Activated CD8-positive, alpha-beta memory T cell treated with anti-CD3 and anti-CD28 coated beads for 24 hours (primary cell): ENCODE data around the gene LRRC38.
"Not testable (repeated sequence)": the region's sequence is repeated elsewhere in the genome, so short reads cannot be mapped to it uniquely, and the experiment has no call there.

Experiments
- DNase-seq: peaks from one replicate; pipeline ENCODE4 v3.0.0-alpha.2; 2020

The LRRC38 gene

DNA sequence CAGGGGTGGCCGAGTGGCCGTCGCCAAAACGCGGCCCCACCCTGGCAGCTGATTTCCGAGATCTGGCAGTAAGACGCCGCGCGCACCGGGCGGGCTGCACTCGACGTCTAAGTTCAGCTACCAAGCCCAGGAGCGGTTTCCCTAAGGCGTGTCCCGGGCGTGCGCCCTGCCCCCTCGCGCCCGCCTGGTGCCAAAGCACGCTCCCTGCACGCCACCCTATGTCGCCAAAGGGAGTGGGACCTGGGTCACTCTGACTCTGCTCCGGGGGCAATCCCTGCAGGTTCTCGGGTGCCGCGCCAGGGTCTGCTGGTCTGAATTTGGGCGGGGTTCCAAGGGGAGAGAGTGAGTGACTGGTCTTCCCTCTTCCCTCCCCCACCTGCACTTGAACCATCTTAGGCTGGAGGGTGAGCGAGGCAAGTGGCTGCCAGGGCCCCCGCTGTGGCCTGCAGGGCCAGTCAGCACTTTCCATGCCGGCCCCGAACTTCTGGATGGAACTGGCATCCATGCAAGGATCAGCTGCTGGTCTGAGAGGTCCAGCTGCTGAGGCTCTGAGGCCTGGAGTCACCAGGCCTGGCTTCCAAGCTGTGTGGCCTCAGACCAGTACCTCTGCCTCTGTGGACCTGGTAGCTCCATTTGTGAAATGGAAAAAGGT is at the start of gene LRRC38:
TSS of gene LRRC38 (minus strand) at position 109 of the 652 bp plus-strand sequence. CDS start 410 bp downstream, outside the sequence.
- no peak for DNase-seq

DNA sequence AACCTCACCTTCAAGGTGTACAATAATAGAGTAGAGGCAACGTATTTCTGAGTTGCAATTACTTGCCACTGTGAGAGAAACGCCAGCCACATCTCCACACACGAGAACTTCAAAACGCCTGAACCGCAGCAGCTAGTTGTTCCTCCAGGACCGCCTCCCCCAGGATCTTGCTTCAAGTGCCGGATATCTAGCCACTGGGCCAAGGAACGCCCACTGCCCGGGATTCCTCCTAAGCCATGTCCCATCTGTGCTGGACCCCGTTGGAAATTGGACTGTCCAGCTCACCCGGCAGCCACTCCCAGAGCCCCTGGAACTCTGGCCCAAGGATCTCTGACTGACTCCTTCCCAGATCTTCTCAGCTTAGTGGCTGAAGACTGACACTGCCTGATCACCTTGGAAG is 49.2 kb upstream of the LRRC38 start:
- not testable (repeated sequence) for DNase-seq

DNA sequence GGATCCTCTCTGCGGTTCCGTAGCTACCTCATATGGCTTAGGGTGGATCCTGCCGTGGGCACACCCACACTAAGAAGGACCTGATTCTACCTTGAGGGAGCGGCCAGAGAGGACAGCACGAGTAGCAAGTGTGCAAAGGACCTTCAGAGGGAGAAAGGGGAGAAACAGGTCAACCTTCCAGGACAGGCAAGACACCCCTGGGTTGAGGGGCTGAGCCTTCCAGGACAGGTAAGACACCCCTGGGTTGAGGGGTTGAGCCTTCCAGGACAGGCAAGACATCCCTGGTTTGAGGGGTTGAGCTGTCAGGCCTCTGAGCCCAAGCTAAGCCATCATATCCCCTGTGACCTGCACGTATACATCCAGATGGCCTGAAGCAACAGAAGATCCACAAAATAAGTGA is 46.7 kb upstream of the LRRC38 start:
- DNase-seq, result no peak

GRCh38 chr1:13556224-13556764 is 42.5 kb upstream of the LRRC38 start:
- no peak for DNase-seq

GRCh38 chr1:13554798-13555197 is 41.0 kb upstream of the LRRC38 start:
- no peak for DNase-seq

- no peak for DNase-seq
These were observed 36.9 kb upstream of the LRRC38 start for GRCh38 chr1:13550663-13551062.

GRCh38 chr1:13549521-13549920 is 35.7 kb upstream of the LRRC38 start:
- no peak for DNase-seq

GRCh38 chr1:13549021-13549420 is 35.2 kb upstream of the LRRC38 start:
- no peak for DNase-seq

- DNase-seq, result no peak
These were observed 34.5 kb upstream of the LRRC38 start for GRCh38 chr1:13548281-13548680.

GRCh38 chr1:13546791-13547190 is 33.0 kb upstream of the LRRC38 start:
- DNase-seq, result no peak

- DNase-seq, result no peak
These were observed 30.4 kb upstream of the LRRC38 start for GRCh38 chr1:13544221-13544556.

- no peak for DNase-seq
These were observed 29.8 kb upstream of the LRRC38 start for GRCh38 chr1:13543451-13544220.

DNA sequence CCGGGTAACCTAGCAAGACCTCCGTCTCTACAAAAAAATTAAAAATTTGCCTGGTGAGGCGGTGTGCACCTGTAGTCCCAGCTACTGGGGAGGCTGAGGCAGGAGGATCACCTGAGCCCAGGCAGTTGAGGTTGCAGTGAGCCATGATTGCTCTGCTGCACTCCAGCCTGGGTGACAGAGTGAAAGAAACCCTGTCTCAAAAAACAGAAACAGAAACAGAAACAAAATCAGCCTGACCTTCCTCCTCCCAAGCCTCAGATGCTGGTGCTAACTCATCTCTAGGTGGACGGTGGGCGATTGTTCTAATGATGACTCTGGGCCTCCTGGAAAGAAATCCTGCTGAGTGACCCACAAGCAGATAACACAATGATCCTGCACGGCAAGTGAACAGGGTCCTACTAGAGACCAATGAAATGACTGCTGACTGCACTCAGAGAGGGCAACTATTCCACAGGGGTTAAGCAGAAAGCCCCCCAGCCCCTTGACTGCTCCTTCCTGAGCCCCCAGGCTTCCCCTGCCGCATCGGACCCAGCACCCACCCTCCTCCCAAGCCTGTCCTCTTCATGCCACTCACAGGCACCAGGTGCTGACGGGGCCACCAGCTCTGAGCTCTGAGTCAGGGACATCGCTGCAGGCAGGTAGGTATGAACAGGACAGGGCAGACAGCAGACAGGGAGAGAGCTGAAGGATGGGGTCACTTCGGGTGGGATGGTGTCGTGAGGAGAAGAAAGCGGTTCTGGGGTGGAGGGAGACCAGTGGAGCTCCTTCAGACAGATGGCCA is 27.8 kb upstream of the LRRC38 start:
- no peak for DNase-seq

DNA sequence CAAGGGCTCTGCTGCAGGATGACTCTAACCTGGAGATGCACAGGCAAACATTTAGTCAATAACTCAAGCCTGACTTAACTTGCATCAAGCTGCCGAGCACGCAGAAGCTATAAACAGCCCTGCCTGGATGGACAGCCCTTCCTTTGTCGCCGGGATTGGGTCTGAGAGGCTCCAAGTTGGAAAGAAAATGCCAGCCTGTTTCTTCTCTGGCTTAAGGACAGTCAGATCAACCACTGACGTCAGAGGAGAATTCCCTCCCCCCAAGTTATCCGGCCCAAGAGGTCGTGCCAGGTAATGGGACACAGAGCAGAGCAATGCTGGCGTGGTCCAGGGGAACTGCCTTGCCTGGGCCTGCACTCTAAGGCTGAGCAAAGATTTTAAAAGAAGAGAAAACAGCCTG is 27.1 kb upstream of the LRRC38 start:
- no peak for DNase-seq

DNA sequence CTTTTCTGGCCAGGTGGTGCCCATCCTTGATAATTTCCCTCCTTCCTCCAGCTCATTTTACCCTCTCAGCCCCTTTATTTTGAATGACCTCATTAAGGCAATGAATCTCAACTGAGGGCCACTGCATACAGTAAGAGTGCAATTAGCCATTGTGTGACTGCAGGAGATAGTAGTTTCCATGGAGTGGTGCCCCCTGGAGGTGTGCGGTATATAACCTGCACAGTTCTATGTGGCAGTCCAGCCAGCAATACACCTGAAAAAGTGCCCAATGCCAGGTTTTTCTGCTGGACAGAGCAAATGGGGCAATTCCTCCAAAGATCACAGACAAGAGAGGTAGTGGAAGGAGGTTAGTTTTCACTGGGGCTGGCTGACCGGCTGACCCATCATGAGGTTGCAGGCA is 25.9 kb upstream of the LRRC38 start:
- DNase-seq, result no peak

DNA sequence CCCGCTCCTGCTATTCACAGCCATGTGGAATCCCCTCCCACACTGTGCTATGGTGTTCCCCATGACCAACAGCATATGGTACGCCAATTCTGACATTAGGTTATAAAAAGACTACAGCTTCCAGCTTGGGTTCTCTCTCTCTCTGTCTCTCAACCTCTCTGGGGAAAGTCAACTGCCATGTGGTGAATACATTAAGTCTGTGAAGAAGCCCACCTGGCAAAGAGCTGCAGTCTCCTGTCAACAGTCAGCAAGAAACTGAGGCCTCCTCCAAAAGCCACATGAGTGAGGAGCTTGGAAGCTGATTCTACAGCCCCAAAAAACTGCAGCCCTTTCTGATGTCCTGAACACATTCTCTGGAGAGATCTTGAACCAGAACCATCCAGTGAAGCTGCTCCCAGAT is 25.0 kb upstream of the LRRC38 start:
- DNase-seq, result no peak

- no peak for DNase-seq
These were observed 22.8 kb upstream of the LRRC38 start for GRCh38 chr1:13536571-13536970.

DNA sequence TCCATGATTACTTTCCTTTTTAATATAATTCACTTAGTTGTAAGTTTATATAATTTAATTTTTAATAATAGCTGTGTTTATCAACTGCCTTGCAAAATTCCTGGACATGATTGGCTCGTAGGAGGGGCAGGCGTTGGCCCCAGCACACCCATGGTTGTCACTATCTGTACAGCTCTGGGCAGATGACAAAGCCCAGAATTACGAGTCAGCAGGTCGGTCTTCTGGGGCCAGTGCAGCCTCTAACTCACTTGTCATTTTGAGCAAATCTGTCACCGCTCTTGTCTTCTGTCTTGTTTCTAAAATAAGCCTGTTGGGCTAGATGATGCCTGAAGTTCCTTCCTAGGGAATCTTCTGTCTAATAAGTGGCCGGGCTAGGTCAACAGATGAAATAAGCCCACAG is 21.4 kb upstream of the LRRC38 start:
- DNase-seq, result no peak

DNA sequence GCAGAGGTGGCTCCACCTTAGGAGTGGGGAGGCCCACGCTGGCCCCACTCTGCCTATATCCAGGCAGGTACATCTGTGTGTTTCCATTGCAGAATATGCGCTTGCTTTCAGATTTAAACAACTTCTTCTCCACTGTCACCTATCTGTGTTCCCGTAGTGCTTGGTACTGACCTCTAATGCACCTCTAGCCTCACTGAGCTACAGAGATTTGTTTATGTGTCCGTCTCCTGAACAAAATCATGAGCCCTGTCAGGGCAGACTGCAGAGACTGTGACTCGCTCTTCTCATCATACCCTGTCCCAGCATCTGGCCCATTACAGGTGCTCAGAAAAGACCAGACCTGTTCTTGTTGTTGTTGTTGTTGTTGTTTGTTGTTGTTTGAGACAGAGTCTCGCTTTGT is 14.5 kb upstream of the LRRC38 start:
- no peak for DNase-seq

DNA sequence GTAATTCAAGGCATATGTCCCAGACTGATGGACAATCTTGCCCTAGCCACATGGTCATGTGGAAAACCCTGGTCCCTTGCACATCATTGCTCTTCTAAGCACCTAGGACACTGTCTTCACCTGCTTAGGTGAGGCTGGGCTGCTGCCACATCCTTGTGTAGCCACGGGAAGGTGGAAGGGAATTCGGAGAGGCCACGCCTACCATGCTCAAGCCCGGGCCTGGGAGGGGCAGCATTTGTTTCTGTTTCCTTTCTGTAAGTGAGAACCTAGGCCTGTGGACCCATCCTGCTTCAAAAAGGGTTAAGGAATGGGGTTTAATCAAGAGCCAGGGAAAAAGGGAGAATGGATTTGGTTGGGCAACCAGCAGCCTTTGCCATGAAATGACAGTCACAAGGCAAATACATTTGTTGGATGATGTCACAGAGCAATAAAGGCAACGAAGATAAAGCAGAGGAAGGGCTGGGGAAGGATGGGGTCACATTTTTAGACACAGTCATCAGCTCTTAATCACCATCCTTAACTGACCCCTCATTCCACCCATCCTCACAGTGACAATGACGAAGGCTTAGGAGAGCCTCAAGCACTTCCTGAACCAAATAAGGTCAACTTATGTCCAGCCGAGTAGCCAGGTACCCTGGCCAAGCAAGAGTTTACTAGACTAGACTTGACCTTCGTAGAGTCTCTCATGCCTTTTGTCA is 10.1 kb upstream of the LRRC38 start:
- DNase-seq, result no peak

- DNase-seq, result no peak
These were observed 7.2 kb upstream of the LRRC38 start for GRCh38 chr1:13520985-13521384.

- DNase-seq, result no peak
These were observed 3.5 kb upstream of the LRRC38 start for GRCh38 chr1:13517193-13517812.

DNA sequence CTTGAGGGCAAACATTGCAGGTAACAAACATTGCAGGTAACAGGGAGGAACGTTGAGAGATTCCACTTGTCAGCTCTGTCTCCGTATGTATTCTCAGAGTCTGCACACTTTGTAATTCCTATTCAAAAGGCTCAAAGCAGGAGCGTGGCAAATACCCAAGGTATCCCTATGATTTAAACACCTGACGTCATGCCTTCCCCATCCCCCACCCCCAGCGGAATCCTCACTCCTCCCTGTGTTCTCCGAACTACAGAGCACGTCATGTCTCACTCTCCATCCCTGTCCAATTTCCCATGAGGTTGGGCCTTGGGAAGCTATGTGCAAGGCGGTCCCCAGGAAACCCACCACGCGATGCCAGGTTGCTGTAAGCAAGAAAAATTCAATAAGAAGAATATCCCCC is 2.8 kb upstream of the LRRC38 start:
- DNase-seq, result no peak
